Measurements from ENCODE around the gene TACR2.

- TF ChIP-seq, protein P1, sequence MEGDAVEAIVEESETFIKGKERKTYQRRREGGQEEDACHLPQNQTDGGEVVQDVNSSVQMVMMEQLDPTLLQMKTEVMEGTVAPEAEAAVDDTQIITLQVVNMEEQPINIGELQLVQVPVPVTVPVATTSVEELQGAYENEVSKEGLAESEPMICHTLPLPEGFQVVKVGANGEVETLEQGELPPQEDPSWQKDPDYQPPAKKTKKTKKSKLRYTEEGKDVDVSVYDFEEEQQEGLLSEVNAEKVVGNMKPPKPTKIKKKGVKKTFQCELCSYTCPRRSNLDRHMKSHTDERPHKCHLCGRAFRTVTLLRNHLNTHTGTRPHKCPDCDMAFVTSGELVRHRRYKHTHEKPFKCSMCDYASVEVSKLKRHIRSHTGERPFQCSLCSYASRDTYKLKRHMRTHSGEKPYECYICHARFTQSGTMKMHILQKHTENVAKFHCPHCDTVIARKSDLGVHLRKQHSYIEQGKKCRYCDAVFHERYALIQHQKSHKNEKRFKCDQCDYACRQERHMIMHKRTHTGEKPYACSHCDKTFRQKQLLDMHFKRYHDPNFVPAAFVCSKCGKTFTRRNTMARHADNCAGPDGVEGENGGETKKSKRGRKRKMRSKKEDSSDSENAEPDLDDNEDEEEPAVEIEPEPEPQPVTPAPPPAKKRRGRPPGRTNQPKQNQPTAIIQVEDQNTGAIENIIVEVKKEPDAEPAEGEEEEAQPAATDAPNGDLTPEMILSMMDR (IDR thresholded peaks at IDR 0.05), result no peak
- TF ChIP-seq POLR2A (IDR thresholded peaks at IDR 0.05), result no peak
Observed at GRCh38 chr10:69377191-69377590, 39.5 kb downstream of the TACR2 start.

Measured in right lobe of liver (tissue), 4 donors.